Measurements from ENCODE around the gene FBRS.
"Not testable (repeated sequence)": the region's sequence is repeated elsewhere in the genome, so short reads cannot be mapped to it uniquely, and the experiment has no call there.

The FBRS gene

DNA sequence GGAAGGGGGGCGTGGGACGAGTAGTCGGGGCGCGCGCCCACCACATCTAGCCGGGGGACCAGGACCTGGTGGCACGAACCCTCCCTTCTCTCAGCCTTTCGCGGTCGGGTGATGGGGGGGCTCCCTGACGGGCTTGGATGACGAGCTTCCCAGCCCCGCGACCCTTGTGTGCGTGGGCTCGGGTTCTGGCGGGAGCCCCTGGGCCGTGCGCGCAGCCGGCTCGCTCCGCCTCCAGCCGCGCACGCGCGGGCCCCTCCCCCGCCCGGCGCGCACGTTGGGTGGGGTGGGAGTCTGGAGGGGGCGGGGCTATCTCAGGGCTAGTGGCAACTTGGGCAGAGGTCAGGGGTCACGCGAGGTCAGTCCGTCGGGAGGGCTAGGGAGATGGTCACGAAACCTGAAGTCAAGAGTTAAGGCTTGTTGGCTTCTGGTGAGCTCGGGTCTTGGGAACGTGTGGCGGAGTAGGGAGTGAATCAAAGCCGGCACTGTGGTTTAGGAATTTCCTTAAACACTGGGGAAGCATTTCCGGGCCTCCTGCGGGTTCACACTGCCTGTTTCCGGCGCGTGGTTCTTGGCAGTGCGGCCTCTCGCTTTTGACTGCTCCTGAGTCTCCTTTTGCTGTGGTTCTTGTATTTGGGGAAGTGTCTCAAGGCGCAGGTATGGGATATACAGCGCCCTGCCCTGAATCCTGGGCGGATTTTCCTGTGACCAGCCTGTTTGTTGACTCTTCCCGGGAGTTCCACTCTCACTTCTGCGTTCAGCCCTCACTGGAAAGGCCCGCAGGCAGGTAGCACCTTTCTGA is 40.8 kb downstream of the FBRS start, which contains the start of gene SRCAP:
Gene SRCAP, plus strand, starts transcription at position 356 of the 799 bp plus-strand sequence. CDS start 1,654 bp downstream, outside the sequence.
- peak; percentile 82 for DNase-seq (ENCODE audit: low read depth)

DNA sequence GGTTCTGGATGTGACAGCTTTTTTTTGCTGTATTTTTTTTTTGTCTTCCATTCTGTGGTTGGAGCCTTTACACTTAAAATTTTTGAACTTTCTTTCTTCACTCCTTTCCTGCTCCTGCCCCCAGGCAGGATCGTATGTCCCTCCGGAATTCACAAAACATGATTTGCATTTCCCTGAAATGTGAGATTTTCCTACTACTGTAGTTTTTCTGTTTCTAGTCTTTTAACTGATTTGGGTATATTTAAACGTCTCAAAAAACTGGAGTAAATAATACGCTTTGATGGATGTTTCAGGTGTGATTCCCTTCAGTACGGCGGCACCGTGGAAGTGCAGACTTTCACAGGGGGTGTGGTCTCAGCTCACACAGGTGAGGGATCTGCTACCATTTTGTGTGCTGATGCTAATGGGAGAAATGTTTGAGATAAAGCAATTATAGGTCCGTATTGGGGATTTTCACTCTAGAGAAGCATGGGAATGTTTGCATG is 41.4 kb downstream of the FBRS start:
- no peak for DNase-seq (ENCODE audit: low read depth)

DNA sequence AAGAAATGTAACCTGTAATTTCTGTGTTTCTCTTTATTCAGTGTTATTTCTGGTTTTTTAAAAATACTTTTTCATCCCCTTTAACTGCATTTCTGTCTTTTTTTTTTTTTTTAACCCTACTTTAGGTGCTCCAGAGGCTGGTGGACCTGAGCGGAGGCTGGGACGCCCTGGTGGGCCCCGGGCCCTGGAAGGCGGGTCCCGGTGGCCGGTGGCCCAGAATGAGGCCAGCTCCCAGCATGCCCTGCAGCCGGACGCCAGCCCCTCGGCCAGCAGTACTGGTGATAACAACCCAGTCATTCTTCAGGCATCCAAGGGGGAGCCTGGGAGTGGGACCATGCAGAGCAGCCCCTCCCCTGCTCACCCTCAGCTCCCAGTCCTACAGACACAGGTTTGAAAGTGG is 42.3 kb downstream of the FBRS start:
- DNase-seq (ENCODE audit: low read depth), result no peak

DNA sequence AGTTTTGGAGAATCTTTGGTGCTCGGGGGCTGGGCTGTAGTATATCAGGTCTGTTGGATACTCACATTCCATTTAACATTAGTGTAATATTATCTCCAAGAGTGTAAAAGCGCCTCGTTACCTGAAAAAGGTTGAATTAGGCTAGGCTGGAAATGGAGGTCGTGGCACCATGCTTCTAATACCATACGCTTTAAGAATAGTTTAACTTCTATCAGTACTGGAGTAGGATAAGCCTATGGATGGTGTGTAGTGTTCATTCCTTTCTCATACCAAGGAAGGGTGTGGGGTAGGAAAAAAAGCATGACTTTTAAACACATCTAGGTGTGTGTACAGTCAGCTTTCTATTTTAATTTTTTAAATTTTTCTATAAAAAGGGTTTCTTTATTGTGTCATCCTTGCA is 42.7 kb downstream of the FBRS start:
- DNase-seq (ENCODE audit: low read depth), result no peak

DNA sequence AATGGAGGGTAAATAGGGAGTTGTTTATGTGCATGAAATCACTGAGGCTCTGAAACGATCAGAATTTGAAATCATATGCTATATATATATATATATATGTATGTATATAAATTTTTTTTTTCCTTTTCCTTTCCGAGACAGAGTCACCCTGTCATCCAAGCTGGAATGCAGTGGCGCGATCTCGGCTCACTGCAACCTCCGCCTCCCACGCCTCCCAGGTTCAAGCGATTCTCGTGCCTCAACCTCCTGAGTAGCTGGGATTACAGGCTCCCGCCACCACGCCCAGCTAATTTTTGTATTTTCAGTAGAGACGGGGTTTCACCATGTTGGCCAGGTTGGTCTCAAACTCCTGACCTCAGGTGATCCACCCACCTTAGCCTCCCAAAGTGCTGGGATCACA is 44.8 kb downstream of the FBRS start:
- not testable (repeated sequence) for DNase-seq (ENCODE audit: low read depth)

DNA sequence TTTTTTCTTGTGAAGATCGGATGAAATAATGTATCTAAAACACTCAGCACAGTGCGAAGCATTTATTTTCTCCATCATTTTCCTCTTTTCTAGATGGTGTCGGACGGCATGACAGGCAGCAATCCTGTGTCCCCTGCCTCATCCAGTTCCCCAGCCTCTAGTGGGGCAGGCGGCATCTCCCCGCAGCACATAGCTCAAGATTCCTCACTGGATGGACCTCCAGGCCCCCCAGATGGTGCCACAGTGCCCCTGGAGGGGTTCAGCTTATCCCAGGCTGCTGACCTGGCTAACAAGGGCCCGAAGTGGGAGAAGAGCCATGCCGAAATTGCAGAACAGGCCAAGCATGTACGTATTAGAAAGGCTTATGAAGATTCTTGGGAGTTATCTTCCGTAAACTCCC is 45.7 kb downstream of the FBRS start:
- DNase-seq (ENCODE audit: low read depth), result no peak

DNA sequence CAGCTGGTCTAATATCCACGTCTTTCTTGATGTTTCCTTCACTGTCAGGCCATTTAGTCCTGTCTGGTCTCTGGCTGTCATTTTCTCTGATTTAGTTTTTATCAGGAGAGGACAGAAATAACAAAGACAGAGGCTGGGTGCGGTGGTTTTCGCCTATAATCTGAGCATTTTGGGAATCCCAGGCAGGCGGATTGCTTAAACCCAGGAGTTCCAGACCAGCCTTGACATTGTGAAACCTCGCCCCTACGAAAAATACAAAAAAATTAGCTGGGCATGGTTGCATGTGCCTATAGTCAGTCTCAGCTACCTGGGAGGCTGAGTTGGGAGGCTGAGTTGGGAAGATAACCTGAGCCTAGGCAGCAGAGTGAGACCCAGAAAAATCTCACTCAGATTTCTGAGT is 47.8 kb downstream of the FBRS start:
- DNase-seq (ENCODE audit: low read depth), result no peak

DNA sequence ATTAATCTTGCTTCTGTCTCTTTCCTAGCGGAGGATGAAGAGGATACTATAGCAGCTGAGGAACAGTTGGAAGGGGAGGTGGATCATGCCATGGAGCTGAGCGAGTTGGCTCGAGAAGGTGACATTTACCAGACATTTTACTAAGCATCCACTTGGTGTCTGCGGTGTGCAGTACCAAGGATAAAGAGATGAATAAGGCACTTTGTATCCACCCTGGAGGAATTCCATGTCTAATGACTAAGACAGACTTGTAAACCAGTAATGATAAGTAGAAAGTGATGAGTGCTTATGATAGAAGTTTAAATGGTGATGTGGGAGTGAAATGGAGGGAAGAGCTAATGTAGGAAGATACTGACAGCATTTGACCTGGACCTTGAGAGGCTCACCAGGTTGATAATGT is 52.7 kb downstream of the FBRS start:
- DNase-seq (ENCODE audit: low read depth), result no peak

DNA sequence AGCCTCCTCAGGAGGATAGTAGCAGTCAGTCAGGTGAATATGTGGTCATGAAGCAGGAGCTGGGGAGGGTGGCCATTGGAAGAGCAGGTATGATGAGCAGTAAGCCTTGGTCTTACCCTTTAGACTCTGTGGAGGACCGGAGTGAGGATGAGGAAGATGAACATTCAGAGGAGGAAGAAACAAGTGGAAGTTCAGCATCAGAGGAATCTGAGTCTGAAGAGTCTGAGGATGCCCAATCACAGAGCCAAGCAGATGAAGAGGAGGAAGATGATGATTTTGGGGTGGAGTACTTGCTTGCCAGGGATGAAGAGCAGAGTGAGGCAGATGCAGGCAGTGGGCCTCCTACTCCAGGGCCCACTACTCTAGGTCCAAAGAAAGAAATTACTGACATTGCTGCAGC is 53.5 kb downstream of the FBRS start:
- DNase-seq (ENCODE audit: low read depth), result no peak

DNA sequence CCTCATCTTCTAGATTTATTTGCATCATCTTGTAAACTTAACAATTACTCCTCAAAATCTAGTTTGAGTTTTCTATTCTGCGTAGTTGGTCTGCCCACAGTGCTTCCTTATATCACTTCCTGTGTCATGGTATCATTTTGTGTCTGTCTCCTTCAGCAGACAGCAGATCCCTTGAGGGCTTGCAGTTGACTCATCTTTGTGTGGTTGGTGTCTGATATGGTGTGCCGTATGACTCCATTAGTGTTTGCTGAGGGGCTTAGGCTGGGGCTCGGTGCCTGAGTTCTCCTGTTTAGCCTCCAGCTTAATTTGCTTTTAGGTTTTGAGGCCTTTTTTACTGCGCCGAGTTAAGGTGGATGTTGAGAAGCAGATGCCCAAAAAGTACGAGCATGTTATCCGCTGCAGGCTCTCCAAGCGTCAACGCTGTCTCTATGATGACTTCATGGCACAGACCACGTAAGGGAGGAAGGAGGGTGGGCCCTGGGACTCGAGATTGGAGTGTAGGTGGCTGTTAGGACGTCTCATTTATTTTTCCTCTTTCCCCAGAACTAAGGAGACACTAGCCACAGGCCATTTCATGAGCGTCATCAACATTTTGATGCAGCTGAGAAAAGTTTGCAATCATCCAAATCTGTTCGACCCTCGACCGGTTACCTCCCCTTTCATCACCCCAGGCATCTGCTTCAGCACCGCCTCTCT is 57.7 kb downstream of the FBRS start:
- peak; percentile 24 for DNase-seq (ENCODE audit: low read depth)

DNA sequence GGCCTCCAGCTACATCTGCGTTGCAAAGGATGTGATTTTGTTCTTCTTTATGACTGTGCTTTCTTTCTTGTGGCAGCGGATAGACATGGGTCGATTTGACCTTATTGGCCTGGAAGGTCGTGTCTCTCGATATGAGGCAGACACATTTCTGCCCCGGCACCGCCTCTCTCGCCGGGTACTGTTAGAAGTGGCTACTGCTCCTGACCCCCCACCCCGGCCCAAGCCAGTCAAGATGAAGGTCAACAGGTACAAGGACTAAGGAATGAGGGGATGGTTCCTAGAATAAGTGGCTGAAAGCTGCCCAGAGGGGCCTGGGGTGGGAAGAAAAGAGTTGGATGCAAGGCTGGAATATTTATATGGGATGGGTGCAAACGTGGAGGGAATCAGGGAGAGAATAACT is 61.9 kb downstream of the FBRS start:
- DNase-seq (ENCODE audit: low read depth), result no peak
